Loucy (cell line): ENCODE measurements around the gene GRID2IP.

Experiments used
- EZH2phosphoT487 ChIP-seq: fragments of 200-600 bp; IDR thresholded peaks from 2 replicates; pipeline ENCODE4 v1.6.1; 2018; ENCODE audit warnings: antibody characterized with exemption, mild to moderate bottlenecking, moderate library complexity, borderline replicate concordance
- TF ChIP-seq, protein P1 (sequence below): fragments of 200-600 bp; sonication (generic); conservative IDR thresholded peaks from 2 replicates; pipeline ENCODE4 v1.5.1; 2014; ENCODE audit warnings: mild to moderate bottlenecking, antibody characterized with exemption, low read length

DNA sequence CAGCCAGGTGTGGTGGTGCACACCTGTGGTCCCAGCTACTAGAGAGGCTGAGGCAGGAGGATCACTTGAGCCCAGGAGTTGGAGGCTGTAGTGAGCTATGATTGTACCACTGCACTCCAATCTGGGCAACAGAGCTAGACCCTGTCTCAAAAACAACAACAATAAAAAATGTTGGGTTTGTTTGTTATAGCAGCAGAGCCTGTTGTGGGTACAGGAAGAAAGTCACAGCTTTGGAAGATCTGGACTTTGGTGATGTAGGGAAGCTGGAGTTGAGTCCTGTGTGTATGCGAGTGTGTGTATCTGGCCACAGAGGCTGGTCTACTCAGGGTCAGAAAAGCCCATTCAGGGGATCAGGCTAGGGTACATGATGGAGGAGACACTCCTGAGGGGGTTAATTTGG is 3.9 kb downstream of the GRID2IP start:
- TF ChIP-seq, protein P1, sequence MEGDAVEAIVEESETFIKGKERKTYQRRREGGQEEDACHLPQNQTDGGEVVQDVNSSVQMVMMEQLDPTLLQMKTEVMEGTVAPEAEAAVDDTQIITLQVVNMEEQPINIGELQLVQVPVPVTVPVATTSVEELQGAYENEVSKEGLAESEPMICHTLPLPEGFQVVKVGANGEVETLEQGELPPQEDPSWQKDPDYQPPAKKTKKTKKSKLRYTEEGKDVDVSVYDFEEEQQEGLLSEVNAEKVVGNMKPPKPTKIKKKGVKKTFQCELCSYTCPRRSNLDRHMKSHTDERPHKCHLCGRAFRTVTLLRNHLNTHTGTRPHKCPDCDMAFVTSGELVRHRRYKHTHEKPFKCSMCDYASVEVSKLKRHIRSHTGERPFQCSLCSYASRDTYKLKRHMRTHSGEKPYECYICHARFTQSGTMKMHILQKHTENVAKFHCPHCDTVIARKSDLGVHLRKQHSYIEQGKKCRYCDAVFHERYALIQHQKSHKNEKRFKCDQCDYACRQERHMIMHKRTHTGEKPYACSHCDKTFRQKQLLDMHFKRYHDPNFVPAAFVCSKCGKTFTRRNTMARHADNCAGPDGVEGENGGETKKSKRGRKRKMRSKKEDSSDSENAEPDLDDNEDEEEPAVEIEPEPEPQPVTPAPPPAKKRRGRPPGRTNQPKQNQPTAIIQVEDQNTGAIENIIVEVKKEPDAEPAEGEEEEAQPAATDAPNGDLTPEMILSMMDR, result no peak
- no peak for TF ChIP-seq EZH2phosphoT487
